ENCODE measurements around the gene DUT.

Gene DUT

GRCh38 chr15:48331796-48332641, 790 bp downstream of the DUT start:
- Histone ChIP-seq H3K4me1 (ENCODE audit: control insufficient read depth in 1 of 2, insufficient read depth in 1 of 2, low read depth in 1 of 2, low read length in 1 of 2) (peaks cover 38 to 66% of the 10 kb centered on the region in 2 experiments), H3K4me3 (ENCODE audit: low read depth in 1 of 2, low read length in 1 of 2) (peak overlapping the region; percentile 74 to 90), H3K27ac (peak overlapping the region; percentile 92), H3K9me3 (no peaks in the 10 kb centered on the region), H3K36me3 (no peaks in the 10 kb centered on the region), H3K27me3 (no peaks in the 10 kb centered on the region)
- TF ChIP-seq, protein P1, sequence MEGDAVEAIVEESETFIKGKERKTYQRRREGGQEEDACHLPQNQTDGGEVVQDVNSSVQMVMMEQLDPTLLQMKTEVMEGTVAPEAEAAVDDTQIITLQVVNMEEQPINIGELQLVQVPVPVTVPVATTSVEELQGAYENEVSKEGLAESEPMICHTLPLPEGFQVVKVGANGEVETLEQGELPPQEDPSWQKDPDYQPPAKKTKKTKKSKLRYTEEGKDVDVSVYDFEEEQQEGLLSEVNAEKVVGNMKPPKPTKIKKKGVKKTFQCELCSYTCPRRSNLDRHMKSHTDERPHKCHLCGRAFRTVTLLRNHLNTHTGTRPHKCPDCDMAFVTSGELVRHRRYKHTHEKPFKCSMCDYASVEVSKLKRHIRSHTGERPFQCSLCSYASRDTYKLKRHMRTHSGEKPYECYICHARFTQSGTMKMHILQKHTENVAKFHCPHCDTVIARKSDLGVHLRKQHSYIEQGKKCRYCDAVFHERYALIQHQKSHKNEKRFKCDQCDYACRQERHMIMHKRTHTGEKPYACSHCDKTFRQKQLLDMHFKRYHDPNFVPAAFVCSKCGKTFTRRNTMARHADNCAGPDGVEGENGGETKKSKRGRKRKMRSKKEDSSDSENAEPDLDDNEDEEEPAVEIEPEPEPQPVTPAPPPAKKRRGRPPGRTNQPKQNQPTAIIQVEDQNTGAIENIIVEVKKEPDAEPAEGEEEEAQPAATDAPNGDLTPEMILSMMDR (IDR thresholded peaks at IDR 0.05): no peak

DNA sequence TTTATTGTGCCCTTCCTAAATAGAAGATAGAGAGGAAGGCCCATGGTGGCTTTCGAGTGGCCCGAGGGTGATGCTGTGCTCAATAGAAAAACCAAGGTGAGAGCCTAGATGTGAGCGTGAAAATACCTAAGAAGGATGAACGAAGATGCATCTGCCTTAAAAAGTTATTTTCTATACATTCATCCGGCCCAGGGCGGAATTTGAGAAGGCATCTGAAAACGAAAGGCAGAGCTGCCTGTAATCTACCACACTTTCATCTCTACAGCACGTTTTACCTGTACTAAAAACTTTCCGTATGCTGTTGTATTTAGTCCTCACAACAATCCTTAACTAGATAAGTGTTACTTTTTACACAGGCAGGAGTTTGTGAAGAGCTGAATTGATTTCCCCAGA, 1.4 kb downstream of the DUT start:
- H3K27ac ChIP-seq: peak overlapping the region; percentile 92
- peak overlapping the region; percentile 74 to 90 for H3K4me3 ChIP-seq (ENCODE audit: low read depth in 1 of 2, low read length in 1 of 2)
- no peaks in the 10 kb centered on the region for H3K9me3 ChIP-seq
- TF ChIP-seq, protein P1 (IDR thresholded peaks at IDR 0.05): no peak
- H3K36me3 ChIP-seq: no peaks in the 10 kb centered on the region
- no peaks in the 10 kb centered on the region for H3K27me3 ChIP-seq
- H3K4me1 ChIP-seq (ENCODE audit: control insufficient read depth in 1 of 2, insufficient read depth in 1 of 2, low read depth in 1 of 2, low read length in 1 of 2): peaks cover 38 to 66% of the 10 kb centered on the region in 2 experiments

GRCh38 chr15:48333540-48333939, 2.3 kb downstream of the DUT start:
- Histone ChIP-seq H3K36me3 (no peaks in the 10 kb centered on the region), H3K4me3 (ENCODE audit: low read depth in 1 of 2, low read length in 1 of 2) (no peak overlapping the region), H3K9me3 (no peaks in the 10 kb centered on the region), H3K27me3 (no peaks in the 10 kb centered on the region), H3K4me1 (ENCODE audit: control insufficient read depth in 1 of 2, insufficient read depth in 1 of 2, low read depth in 1 of 2, low read length in 1 of 2) (peaks cover 38 to 60% of the 10 kb centered on the region in 2 experiments), H3K27ac (peak overlapping the region; percentile 33)
- TF ChIP-seq, protein P1 (IDR thresholded peaks at IDR 0.05): no peak

DNA sequence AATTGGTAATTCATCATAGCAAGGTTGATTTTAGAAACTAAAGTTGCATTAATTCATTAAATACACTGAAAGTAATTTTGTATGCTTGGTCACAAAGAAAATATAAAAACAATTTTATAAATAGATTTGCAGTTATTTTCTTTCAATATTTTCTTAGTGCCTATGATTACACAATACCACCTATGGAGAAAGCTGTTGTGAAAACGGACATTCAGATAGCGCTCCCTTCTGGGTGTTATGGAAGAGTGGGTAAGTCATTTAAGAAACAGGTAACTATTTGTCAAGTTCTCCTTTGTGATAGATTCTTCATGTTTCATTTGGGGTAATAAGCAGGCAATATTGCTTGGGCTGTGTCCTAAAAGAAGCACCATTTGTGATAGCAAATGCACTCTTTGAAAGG, 3.0 kb downstream of the DUT start:
- H3K27ac ChIP-seq: peak overlapping the region; percentile 52
- TF ChIP-seq, protein P1 (IDR thresholded peaks at IDR 0.05): no peak
- H3K9me3 ChIP-seq: no peaks in the 10 kb centered on the region
- no peaks in the 10 kb centered on the region for H3K36me3 ChIP-seq
- H3K27me3 ChIP-seq: no peaks in the 10 kb centered on the region
- H3K4me1 ChIP-seq (ENCODE audit: control insufficient read depth in 1 of 2, insufficient read depth in 1 of 2, low read depth in 1 of 2, low read length in 1 of 2): peaks cover 38 to 53% of the 10 kb centered on the region in 2 experiments
- H3K4me3 ChIP-seq (ENCODE audit: low read depth in 1 of 2, low read length in 1 of 2): no peak overlapping the region

DNA sequence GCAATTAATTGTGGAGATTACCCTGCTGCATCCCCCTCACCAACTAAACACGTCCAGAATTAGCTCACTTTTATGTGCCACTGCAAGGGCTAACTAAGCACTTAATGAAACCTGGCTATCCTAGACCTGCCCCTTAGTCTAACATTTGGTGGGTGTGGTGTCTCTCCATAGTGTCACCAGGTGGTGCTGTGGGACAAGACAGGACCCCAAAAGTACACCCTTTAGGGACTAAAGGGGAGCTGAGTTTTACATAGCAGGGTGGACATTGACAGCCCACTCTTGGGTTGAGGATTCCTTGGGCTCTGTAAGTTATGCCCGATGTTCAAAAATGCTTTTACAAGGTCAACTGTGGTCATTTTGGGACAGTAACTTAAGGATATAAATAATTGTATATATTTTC, 5.7 kb downstream of the DUT start:
- Histone ChIP-seq H3K4me1 (ENCODE audit: control insufficient read depth in 1 of 2, insufficient read depth in 1 of 2, low read depth in 1 of 2, low read length in 1 of 2) (peaks cover 30 to 35% of the 10 kb centered on the region in 2 experiments), H3K27ac (no peak overlapping the region), H3K36me3 (peaks cover 18% of the 10 kb centered on the region), H3K9me3 (no peaks in the 10 kb centered on the region), H3K27me3 (no peaks in the 10 kb centered on the region), H3K4me3 (ENCODE audit: low read depth in 1 of 2, low read length in 1 of 2) (no peak overlapping the region)
- TF ChIP-seq, protein P1 (IDR thresholded peaks at IDR 0.05): no peak

Data from neutrophil (primary cell).